Fibroblast of peridontal ligament (primary cell): ENCODE results near the gene CCDC154.
A peak's percentile ranks its signal among the peaks of the same experiment; 100 is the strongest.

Source experiments
- DNase-seq: peaks from one replicate; pipeline ENCODE4 v3.0.0-alpha.2; 2010; ENCODE audit errors: extremely low read depth

Gene CCDC154

GRCh38 chr16:1420111-1420539, 24.2 kb downstream of the CCDC154 start:
- no peak for DNase-seq

- no peak for DNase-seq
These were observed 27.8 kb downstream of the CCDC154 start for GRCh38 chr16:1416521-1416941.

- peak; percentile 42 for DNase-seq
These were observed 29.7 kb downstream of the CCDC154 start, which contains the start of gene UNKL for GRCh38 chr16:1414532-1415260. Gene UNKL (minus strand): TSS chr16:1414704. CDS start chr16:1414691, 13 bp downstream.

GRCh38 chr16:1413684-1414531, 30.4 kb downstream of the CCDC154 start:
- DNase-seq = peak; percentile 35

- no peak for DNase-seq
These were observed 31.5 kb downstream of the CCDC154 start for GRCh38 chr16:1412847-1413246.

GRCh38 chr16:1408171-1408837, 36.1 kb downstream of the CCDC154 start:
- DNase-seq = peak; percentile 80

- peak; percentile 64 for DNase-seq
These were observed 36.6 kb downstream of the CCDC154 start for GRCh38 chr16:1407753-1408152.

- no peak for DNase-seq
These were observed 40.6 kb downstream of the CCDC154 start for GRCh38 chr16:1403733-1404132.

GRCh38 chr16:1403036-1403435, 41.3 kb downstream of the CCDC154 start:
- DNase-seq = no peak

- no peak for DNase-seq
These were observed 42.6 kb downstream of the CCDC154 start for GRCh38 chr16:1401758-1402154.

- no peak for DNase-seq
These were observed 43.1 kb downstream of the CCDC154 start for GRCh38 chr16:1401061-1401757.

- DNase-seq = no peak
These were observed 45.4 kb downstream of the CCDC154 start for GRCh38 chr16:1398826-1399581.

GRCh38 chr16:1398351-1398750, 46.0 kb downstream of the CCDC154 start:
- no peak for DNase-seq

GRCh38 chr16:1397779-1398178, 46.6 kb downstream of the CCDC154 start:
- no peak for DNase-seq

- DNase-seq = no peak
These were observed 48.8 kb downstream of the CCDC154 start for GRCh38 chr16:1395444-1396031.

GRCh38 chr16:1394367-1394951, 49.9 kb downstream of the CCDC154 start:
- no peak for DNase-seq

GRCh38 chr16:1393613-1394176, 50.7 kb downstream of the CCDC154 start:
- DNase-seq = no peak

GRCh38 chr16:1392826-1393225, 51.5 kb downstream of the CCDC154 start:
- DNase-seq = no peak

GRCh38 chr16:1390239-1390779, 54.0 kb downstream of the CCDC154 start:
- no peak for DNase-seq

- no peak for DNase-seq
These were observed 54.6 kb downstream of the CCDC154 start for GRCh38 chr16:1389762-1390161.
